ENCODE measurements around the gene ARL3. TPM values are rescaled to one million over a fixed set of nuclear protein-coding genes. Genes with fewer than 3 reads are reported as not detected.

The ARL3 gene
- total and polyA plus RNA-seq, 2 donors (not counting 1 experiment from before 2014, with no cell fraction given): 10.6 to 22.9 TPM

DNA sequence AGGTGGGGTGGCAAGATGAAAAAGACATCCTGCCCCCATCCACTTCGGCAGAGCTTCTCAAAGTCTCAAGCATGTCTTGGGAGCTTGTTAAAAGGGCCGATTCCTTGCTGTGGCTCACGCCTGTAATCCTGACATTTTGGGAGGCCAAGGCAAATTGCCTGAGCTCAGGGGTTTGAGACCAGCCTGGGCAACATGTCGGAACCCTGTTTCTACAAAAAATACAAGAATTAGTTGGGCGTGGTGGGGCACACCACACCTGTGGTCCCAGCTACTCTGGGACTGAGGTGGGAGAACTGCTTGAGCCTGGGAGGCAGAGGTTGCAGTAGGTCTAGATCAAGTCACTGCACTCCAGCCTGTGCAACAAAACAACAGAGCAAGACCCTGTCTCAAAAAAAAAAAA, 55.4 kb downstream of the ARL3 start:
- H2AFZ ChIP-seq (ENCODE audit: low read length): no peak overlapping the region

DNA sequence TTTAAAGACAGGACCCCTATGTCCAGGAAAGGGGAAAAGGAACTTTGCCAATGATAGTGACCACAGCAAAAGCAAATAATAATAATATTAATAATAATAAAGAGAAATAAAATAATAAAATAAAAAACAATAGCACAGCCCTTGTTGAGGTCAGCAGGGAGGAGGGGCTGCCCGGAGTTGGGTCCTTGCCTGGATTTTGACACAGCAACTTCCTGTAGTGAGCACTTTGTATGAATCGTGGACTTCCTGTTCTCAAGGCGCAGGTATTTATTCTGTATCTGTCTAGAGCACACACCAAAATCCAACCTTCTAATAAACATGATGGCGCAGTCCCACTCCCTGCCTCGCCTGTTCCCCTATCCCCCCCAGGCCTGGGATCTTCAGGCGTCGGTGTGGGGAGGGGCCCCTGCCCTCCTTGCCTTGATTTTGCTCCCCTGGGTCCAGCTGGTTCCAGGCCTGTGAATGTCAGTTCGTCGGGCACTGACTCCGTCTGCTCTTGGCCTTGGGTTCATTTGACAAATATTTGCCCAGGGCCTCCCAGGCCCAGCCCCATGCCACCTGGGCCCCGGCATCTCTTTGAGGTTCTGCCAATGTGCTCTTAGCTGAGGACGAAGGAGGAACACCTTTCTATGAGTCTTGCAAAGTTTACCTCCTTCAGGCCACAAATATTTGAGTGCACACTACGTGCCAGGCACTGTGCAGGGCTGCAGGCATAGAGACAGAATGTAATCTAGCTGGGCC, 56.0 kb downstream of the ARL3 start:
- TF ChIP-seq EZH2 (IDR thresholded peaks at IDR 0.05; ENCODE audit: low read length, missing control alignments): no peak
- TF ChIP-seq, protein P1, sequence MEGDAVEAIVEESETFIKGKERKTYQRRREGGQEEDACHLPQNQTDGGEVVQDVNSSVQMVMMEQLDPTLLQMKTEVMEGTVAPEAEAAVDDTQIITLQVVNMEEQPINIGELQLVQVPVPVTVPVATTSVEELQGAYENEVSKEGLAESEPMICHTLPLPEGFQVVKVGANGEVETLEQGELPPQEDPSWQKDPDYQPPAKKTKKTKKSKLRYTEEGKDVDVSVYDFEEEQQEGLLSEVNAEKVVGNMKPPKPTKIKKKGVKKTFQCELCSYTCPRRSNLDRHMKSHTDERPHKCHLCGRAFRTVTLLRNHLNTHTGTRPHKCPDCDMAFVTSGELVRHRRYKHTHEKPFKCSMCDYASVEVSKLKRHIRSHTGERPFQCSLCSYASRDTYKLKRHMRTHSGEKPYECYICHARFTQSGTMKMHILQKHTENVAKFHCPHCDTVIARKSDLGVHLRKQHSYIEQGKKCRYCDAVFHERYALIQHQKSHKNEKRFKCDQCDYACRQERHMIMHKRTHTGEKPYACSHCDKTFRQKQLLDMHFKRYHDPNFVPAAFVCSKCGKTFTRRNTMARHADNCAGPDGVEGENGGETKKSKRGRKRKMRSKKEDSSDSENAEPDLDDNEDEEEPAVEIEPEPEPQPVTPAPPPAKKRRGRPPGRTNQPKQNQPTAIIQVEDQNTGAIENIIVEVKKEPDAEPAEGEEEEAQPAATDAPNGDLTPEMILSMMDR (conservative IDR thresholded peaks at IDR 0.05 in 1 of 2, IDR thresholded peaks at IDR 0.05 in 1 of 2; ENCODE audit: low read depth in 1 of 2, low read length in 2 of 2): no peak
- H3K36me3 ChIP-seq (ENCODE audit: control insufficient read depth, insufficient read depth, low read length): peaks cover 22% of the 10 kb centered on the region
- no peaks in the 10 kb centered on the region for H3K27me3 ChIP-seq (ENCODE audit: control insufficient read depth, insufficient read depth, low read length)
- no peak overlapping the region for H3K4me2 ChIP-seq (ENCODE audit: extremely low read depth, insufficient read depth, low read length)
- H3K79me2 ChIP-seq (ENCODE audit: control insufficient read depth, insufficient read depth, low read length): peaks cover 21% of the 10 kb centered on the region
- no peak overlapping the region for H3K27ac ChIP-seq (ENCODE audit: insufficient read depth, low read length)
- DNase-seq (ENCODE audit: low read depth in 2 of 2): peak in 1 of 2 donors; percentile 45
- no peaks in the 10 kb centered on the region for H3K9me3 ChIP-seq (ENCODE audit: control insufficient read depth, insufficient read depth, low read depth, low read length)
- no peaks in the 10 kb centered on the region for H4K20me1 ChIP-seq (ENCODE audit: control insufficient read depth, extremely low read depth, insufficient read depth, low read length)
- H3K4me1 ChIP-seq (ENCODE audit: control insufficient read depth, extremely low read depth, insufficient read depth, low read length): peaks cover 16% of the 10 kb centered on the region
- H2AFZ ChIP-seq (ENCODE audit: low read length): no peak overlapping the region
- no peak overlapping the region for H3K4me3 ChIP-seq (replicated peaks in 1 of 4; ENCODE audit: control extremely low read depth in 1 of 4, insufficient read depth in 1 of 4, low read depth in 3 of 4, low read length in 4 of 4)
- H3K9ac ChIP-seq (ENCODE audit: insufficient read depth, low read length): no peak overlapping the region

More for the DNA sequence above, 55.4 kb downstream of the ARL3 start:
- TF ChIP-seq, protein P1 (conservative IDR thresholded peaks at IDR 0.05 in 1 of 2, IDR thresholded peaks at IDR 0.05 in 1 of 2; ENCODE audit: low read depth in 1 of 2, low read length in 2 of 2): no peak
- no peak for TF ChIP-seq EZH2 (IDR thresholded peaks at IDR 0.05; ENCODE audit: low read length, missing control alignments)
- no peaks in the 10 kb centered on the region for H4K20me1 ChIP-seq (ENCODE audit: control insufficient read depth, extremely low read depth, insufficient read depth, low read length)
- H3K27ac ChIP-seq (ENCODE audit: insufficient read depth, low read length): no peak overlapping the region
- no peak overlapping the region for H3K4me3 ChIP-seq (replicated peaks in 1 of 4; ENCODE audit: control extremely low read depth in 1 of 4, insufficient read depth in 1 of 4, low read depth in 3 of 4, low read length in 4 of 4)
- no peak overlapping the region for H3K4me2 ChIP-seq (ENCODE audit: extremely low read depth, insufficient read depth, low read length)
- H3K9ac ChIP-seq (ENCODE audit: insufficient read depth, low read length): no peak overlapping the region
- H3K36me3 ChIP-seq (ENCODE audit: control insufficient read depth, insufficient read depth, low read length): peaks cover 20% of the 10 kb centered on the region
- H3K27me3 ChIP-seq (ENCODE audit: control insufficient read depth, insufficient read depth, low read length): no peaks in the 10 kb centered on the region
- DNase-seq (ENCODE audit: low read depth in 2 of 2): no peak
- H3K79me2 ChIP-seq (ENCODE audit: control insufficient read depth, insufficient read depth, low read length): peaks cover 14% of the 10 kb centered on the region
- peaks cover 16% of the 10 kb centered on the region for H3K4me1 ChIP-seq (ENCODE audit: control insufficient read depth, extremely low read depth, insufficient read depth, low read length)
- H3K9me3 ChIP-seq (ENCODE audit: control insufficient read depth, insufficient read depth, low read depth, low read length): no peaks in the 10 kb centered on the region

DNA sequence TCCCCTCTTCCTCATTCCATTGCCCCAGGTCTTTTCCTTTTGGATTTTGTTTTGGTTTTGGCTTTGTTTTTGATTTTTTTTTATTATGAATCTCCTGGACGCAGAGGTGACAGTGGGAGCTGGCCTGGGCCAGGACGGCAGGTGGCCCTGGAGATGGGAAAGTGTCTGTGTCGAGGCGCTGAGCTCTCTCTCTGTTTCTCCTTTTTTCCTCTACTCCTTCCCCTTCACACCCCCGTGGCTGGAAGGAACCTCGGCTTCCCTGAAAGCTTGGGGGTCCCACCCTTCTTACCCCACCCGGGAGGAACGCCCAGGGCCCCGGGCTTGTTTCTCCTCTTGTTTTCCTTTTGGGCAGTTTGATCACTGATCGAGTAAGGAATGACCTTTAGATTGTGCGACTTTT, 56.7 kb downstream of the ARL3 start:
- Histone ChIP-seq H3K79me2 (ENCODE audit: control insufficient read depth, insufficient read depth, low read length) (peaks cover 28% of the 10 kb centered on the region), H4K20me1 (ENCODE audit: control insufficient read depth, extremely low read depth, insufficient read depth, low read length) (no peaks in the 10 kb centered on the region), H3K4me2 (ENCODE audit: extremely low read depth, insufficient read depth, low read length) (no peak overlapping the region), H2AFZ (ENCODE audit: low read length) (no peak overlapping the region), H3K9me3 (ENCODE audit: control insufficient read depth, insufficient read depth, low read depth, low read length) (no peaks in the 10 kb centered on the region), H3K36me3 (ENCODE audit: control insufficient read depth, insufficient read depth, low read length) (peaks cover 24% of the 10 kb centered on the region), H3K27me3 (ENCODE audit: control insufficient read depth, insufficient read depth, low read length) (no peaks in the 10 kb centered on the region), H3K27ac (ENCODE audit: insufficient read depth, low read length) (no peak overlapping the region), H3K4me1 (ENCODE audit: control insufficient read depth, extremely low read depth, insufficient read depth, low read length) (peaks cover 16% of the 10 kb centered on the region), H3K4me3 (replicated peaks in 1 of 4; ENCODE audit: control extremely low read depth in 1 of 4, insufficient read depth in 1 of 4, low read depth in 3 of 4, low read length in 4 of 4) (no peak overlapping the region), H3K9ac (ENCODE audit: insufficient read depth, low read length) (no peak overlapping the region)
- TF ChIP-seq, protein P1 (conservative IDR thresholded peaks at IDR 0.05 in 1 of 2, IDR thresholded peaks at IDR 0.05 in 1 of 2; ENCODE audit: low read depth in 1 of 2, low read length in 2 of 2): no peak
- TF ChIP-seq EZH2 (IDR thresholded peaks at IDR 0.05; ENCODE audit: low read length, missing control alignments): no peak
- no peak for DNase-seq (ENCODE audit: low read depth in 2 of 2)
